NCI-H345 treated with DMSO at 0.1 percent for 48 hours (cell line): ENCODE data around the gene PGAM1.
"Not testable (repeated sequence)": the region's sequence is repeated elsewhere in the genome, so short reads cannot be mapped to it uniquely, and the experiment has no call there.

Experiments used
- DNase-seq: peaks from one replicate; lab custom pipeline; 2025; ENCODE audit not compliant: unreplicated experiment; lab: John Stamatoyannopoulos, UW

PGAM1 gene

DNA sequence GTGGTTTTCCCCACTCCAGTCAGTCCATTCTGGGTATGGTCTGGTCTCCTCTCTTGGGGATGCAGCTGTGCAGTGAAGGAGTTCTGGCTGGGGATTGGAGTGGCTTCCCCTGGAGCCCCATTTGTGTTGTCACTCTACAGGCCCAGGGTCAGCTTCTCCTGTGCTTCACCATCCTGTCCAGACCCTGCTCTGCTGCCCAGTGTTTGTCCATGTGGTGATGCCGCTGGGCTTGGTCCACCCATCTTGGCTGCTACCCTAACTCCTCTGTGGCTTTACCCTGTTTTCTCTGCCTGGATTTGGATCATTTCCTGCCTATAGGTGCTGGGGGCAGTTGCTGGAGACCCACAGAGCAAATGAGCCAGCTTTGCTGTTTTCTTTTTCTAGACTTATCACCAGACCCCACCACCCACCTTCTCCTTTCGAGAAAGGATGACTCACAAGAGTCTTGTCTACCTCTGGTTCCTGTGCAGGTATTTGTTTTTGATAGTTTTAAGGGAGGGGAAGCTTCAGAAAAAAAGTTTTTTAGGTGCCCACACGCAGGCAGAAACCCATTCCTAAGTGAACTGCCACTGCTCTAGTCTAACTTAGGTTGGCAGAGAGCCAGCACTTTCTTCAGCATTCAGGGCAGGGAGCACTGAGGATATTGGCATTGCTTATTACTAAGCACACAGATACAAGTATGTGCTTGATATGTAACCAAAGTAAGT is 28.5 kb downstream of the PGAM1 start:
- no peak for DNase-seq

DNA sequence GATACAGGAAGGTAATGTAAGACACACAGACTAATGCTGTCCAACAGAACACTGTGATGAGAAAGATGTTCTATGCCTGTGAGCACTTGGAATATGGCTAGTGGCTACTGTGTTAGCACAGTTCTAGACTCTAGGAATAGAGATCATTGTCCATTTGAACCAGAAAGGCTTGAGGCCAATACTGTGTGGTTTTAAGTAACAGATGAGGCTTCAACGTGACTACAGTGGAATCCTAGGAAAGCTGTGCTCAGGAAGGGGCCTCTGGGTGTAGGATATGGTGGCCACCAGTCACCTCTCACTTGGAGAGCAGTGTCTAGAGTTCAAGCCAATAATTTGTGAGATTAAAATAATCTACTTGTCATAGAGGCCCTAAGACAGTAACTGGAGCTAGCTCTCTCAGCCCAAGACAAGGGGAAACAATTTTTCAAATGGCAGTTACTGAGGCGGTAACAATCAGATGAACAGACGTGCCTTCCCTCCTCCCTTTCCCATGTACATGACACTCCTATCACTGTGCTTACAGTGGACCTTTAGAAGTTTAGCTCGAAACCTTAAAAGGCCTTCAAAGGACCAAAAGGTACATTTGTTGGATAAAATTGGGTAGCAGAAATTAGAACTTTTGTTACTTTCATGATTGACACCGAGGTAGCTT is 30.2 kb downstream of the PGAM1 start:
- no peak for DNase-seq

DNA sequence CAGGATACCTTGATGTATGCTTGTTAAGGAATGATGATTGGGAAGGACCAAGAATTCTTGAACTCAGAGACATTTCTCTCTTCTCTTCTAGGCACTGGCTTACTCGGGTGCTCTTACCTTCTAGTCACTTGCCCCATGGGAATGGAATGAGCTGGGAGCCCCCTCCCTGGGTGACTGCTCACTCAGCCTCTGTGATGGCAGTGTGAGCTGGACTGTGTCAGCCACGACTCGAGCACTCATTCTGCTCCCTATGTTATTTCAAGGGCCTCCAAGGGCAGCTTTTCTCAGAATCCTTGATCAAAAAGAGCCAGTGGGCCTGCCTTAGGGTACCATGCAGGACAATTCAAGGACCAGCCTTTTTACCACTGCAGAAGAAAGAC is 30.7 kb downstream of the PGAM1 start:
- no peak for DNase-seq

DNA sequence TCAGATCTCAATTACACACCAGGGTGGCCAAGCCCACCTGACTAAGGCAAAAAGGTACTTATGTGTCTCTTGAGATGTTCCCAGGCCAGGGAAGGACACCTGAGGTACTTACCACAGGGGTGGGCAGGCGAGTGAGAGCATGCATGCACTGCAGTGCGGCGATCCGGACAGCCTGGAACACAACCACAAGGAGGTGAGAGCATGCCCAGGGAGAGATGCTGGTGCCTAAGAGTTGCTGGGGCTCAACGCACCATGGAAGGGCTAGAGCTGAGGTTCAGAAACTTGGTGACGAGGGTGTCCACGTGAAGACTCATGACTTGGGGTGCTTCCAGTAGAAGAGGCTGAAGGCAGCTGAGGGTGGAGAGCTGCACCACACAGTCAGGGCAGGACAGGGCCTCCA is 33.1 kb downstream of the PGAM1 start:
- no peak for DNase-seq

DNA sequence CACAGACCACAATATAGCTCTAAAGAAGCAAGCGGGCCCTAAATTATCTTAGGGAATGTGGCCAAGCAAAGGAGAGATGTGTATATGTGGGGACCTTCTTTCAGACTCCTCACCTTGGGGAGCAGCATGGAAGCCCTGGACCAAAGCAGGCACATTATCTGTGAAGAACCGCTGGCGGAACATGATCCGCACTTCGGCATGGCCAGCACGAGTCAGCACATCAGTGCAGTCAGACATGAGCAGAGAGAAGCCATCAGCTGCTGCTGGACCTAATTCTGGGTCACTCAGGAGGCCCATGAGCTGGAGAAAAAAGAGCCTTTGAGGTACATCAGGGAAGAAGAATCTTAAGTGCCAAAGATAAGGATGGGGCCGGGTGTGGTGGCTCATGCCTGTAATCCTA is 33.9 kb downstream of the PGAM1 start:
- DNase-seq: no peak

DNA sequence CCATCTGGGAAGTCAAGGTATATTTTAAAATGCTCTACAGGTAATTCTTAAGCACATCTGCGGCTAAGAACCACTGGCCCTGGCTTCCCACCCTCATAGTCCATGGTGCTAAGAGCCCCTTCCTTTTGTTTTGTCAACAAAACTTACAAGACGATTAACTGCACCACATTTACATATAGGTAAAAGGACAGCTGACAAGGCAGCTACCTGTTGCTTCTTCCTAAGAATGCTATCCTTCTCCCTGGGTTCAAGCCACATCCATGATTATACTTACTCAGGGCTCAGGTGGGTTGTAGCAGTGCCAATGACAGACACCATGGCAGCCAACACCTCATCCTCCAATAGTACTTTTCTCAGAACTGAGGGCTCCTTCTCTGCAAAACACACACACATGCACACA is 36.3 kb downstream of the PGAM1 start:
- DNase-seq: no peak

DNA sequence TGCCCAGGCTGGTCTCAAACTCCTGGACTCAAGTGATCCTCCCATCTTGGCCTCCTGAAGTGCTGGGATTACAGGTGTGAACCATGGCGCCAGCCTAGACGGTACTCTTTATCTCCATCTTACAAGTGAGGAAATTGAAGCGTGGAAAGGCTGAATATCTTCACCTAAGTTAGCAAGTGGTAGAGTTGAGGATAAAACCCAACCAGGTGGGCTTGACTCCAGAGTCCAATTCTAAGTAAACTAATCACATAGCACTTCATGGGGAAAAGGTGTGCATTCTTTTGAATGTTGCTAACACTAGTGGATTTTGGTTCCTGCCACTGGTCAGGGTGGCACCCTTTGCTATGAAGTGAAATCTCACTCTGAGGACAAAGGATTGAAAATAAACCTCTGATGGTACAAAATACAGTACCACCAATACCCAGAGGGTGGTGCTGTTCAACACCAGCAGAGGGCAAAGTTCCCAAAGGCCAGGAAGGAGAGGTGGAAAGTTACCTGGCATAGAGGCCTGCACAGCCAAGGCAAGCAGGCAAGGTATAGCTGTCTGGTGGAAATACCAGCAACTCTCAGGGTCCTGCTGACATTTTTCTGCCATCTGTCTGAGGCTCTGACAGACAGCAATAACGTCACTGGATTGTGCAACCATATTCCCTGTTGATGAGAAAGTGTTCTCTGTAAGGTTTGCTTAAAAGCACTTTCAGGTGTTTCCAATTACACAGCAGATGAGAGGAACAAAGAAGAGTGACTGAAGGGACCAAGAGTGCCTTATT is 37.6 kb downstream of the PGAM1 start:
- no peak for DNase-seq

DNA sequence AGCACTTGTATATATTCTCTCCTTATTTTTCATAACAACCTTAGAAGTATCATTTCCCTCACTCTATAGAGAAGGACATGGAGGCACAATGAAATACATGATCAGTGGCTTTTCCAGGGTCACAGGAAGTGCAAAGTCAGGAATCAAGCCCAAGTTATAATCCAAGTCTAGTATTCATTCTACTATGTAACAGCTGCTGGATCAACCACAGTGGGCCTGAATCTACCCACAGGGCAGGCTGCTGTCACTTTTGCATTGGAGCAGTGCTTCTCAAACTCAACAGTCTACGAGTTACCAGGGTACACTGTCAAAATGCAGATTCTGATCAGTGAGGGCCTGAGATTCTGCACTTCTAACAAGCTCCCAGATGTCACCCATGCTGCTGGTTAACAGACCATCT is 38.2 kb downstream of the PGAM1 start:
- DNase-seq: no peak

DNA sequence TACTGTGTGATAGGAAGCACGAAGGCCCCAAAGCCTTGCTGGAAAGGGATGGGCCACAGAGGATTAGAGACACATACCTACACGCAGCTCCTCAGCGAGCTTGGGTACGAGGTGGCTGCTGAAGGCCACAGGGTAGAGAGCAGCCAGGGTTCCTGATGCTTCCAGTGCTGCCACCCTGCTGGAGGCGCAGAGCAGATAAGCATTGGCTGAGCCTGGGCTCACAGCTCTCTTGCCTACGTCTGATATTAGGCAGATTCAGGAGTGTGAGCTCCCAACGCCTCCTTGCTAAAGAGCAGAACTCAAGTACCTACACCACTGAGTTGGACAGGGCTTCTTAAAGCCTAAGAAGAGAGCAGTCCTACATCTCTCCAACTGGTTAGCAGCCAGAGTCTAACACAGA is 40.0 kb downstream of the PGAM1 start:
- DNase-seq: no peak

DNA sequence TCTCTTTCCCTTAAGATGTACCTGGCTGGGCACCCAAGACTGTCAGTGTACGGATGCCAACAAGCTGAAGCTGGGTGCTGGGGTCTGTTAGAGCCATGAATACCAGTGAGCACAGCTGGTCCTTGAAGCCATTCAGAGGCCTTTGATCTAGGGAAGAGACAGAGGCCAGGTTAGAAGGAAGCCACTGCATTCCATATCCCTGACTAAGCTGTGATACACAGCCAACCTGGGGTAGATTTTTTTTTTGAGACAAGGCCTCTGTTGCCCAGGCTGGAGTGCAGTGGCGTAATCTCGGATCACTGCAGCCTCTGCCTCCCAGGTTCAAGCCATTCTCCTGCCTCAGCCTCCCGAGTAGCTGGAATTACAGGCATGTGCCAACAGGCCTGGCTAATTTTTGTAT is 40.8 kb downstream of the PGAM1 start:
- no peak for DNase-seq

DNA sequence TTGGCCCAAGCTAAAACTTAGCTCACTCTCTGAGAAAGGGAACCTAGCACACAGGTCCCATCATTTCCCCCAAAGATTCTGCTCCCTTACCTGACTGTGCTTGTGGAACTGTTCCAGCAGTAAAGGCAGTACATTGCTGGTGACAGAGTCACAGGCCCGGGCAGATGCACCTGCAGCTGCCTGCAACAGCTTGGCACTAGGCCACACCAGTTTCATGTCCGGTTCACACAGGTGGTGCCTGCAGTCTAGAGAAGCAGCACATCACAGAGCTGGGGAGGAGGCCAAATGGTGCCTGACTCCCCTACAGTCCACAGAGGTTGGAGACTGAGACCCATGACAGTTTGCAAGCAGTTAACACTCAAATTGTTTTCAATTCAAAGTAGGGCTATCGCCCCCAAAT is 42.2 kb downstream of the PGAM1 start:
- no peak for DNase-seq

DNA sequence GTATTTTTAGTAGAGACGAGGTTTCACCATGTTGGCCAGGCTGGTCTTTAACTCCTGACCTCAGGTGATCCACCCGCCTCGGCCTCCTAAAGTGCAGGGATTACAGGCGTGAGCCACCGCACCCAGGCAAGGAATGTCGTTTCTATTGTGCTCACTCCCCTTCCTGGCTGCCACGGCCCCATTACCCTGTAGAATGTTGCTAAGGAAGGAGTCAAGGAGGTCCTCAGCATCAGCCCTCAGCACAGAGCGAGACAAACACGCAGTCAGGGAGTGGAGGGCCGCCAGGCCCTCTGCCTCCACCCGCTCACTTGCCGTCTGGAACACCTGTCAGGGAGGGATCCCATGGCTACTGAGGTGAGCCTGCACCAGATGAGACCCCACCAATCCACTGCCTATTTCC is 42.8 kb downstream of the PGAM1 start:
- DNase-seq: not testable (repeated sequence)

DNA sequence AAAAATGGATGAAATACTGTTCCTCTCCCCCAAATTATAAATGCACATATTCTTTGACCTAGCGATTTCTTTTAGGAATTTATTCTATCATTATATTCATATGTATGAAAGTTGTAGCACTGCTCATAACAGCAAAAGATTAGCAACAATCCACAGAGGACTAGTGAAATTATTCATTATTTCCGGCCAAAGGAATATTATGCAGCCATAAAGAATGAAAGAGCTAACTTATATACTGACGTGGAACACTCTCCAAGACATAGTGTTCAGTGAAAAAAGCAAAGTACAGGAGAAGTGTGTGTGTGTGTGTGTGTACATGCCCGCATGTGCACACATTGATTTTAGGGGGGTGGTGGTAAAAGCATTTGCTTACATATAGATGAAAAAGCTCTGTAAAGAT is 48.9 kb downstream of the PGAM1 start:
- DNase-seq: no peak

DNA sequence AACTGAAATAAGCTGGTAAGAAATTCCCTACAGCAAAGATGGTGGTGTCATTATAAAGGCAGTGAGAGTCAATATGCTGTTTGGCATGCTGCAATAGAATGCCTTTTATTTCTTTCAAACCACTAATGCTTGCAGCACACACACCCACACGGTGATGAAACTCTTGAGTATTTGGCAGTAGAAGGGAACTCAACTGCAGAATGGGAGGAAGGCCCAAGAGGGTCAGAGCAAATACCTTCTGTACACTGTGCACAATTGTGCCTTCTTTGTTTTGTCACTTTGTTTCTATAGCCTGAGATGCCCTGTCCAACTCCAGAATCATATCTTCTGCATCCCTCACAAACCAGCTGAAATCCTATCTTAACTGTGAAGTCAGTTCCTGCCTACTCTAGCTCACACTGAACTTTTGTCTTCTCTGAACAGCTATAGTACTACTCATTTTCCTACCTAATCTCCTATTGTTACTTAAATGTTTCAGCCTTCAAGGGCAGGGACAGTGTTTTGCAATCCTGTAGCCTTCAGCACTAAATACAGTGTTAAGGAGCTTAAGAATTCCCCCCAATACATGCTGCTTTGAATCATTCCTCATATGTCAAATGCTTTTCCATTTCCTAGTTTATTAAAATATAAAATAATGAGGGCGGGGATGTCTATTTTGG is 50.1 kb downstream of the PGAM1 start:
- DNase-seq: no peak

DNA sequence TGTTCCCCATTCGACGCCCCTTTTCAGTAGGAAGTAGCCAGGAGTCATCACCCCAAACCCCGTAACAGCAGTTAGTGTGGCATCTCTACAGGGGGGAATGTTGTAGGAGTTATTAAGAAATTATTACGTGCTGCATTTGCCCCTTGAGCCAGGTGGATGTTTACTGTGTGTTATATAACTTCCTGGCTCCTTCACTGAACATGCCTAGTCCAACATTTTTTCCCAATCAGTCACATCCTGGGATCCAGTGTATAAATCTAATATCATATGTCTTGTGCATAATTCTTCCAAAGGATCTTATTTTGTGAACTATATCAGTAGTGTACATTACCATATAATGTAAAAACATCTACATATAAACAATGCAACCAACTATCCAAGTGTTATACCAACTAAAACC is 53.4 kb downstream of the PGAM1 start:
- not testable (repeated sequence) for DNase-seq

DNA sequence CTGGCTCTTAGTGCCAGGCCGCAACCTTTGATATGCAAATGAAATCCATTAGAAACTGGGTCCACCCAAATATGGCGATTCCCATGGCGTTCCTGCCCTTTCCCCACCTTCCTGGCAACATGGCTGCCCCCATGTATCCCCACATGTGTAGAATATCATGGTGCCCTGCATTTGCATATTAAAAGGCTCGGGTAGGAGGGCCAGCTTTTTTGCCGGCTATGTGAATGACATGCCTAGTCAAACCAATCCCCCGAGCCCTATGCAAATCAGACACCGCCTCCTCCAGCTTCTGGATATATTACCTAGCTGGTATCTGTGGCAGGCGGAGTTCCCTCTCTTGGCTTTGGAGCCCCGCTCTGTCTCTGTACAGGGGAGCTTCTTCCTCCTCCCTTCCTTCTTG is 53.9 kb downstream of the PGAM1 start:
- DNase-seq: no peak

DNA sequence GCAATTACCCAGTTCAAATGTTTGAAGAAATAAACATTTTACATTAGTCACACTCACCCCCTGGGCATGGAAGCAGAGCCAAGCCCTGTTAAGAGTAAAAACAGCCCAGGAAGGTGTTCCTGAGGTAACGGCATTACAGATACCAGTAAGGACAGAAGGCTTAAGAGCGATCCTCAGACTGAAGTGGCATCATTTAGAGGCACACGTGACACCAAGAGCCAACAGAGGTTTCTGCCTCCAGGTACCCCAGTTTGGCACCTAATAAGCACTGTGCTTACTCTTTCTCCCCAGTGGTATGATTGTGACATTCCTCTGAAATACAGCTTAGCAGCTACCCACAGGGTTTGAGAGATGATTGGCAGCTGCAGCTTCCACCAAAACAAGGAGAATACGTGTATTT is 55.1 kb downstream of the PGAM1 start:
- no peak for DNase-seq

DNA sequence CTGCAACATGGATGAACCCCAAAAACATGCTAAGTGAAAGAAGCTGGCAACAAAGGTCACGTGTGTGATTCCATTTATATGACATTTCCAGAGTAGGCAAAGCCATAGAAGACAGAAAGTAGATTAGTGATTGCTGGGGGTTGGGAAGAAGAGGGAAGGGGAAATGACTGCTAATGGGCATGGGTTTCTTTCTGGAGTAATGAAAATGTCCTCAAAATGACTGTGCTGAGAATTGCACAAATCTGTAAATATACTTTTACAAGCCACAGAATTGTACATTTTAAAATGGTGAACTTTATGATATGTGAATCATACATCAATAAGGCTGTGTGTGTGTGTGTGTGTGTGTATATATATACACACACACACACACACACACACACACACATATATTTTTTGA is 56.4 kb downstream of the PGAM1 start:
- no peak for DNase-seq
